ENCODE measurements around the gene ACOXL.

The ACOXL gene

GRCh38 chr2:110943070-110943634, 210.8 kb downstream of the ACOXL start:
- H3K4me3 ChIP-seq (ENCODE audit: insufficient read depth in 1 of 2, low read depth in 1 of 2, low read length in 2 of 2), result no peak overlapping the region
- H3K4me2 ChIP-seq (ENCODE audit: low read length, poor library complexity, severe bottlenecking), result no peak overlapping the region
- no peak overlapping the region for H3K23ac ChIP-seq (ENCODE audit: low read length in 2 of 2)
- H3K14ac ChIP-seq (ENCODE audit: low read length in 2 of 2), result no peak overlapping the region
- no peak overlapping the region for H2AFZ ChIP-seq (ENCODE audit: low read depth, low read length)
- WGBS, result 50% methylated on average over 1 of the region's 1 CpG
- no peak overlapping the region for H2BK5ac ChIP-seq (ENCODE audit: low read depth, low read length, poor library complexity, severe bottlenecking)
- no peak overlapping the region for H2BK120ac ChIP-seq (ENCODE audit: low read depth, low read length)
- H3K79me1 ChIP-seq (replicated peaks; ENCODE audit: low read length, poor library complexity, severe bottlenecking), result no peaks in the 10 kb centered on the region
- H3K4me1 ChIP-seq (ENCODE audit: control insufficient read depth, insufficient read depth, low read depth, low read length), result no peaks in the 10 kb centered on the region
- H4K91ac ChIP-seq (ENCODE audit: low read length), result no peak overlapping the region
- H4K8ac ChIP-seq (ENCODE audit: low read length), result no peak overlapping the region
- H3K9me3 ChIP-seq (ENCODE audit: control insufficient read depth, low read length), result no peaks in the 10 kb centered on the region
- no peak overlapping the region for H3K9ac ChIP-seq (ENCODE audit: low read length)
- H2BK12ac ChIP-seq (ENCODE audit: low read length in 2 of 2), result no peak overlapping the region
- H3K27me3 ChIP-seq (ENCODE audit: control insufficient read depth in 1 of 2, insufficient read depth in 1 of 2, low read length in 2 of 2), result peaks cover 19 to 30% of the 10 kb centered on the region in 2 experiments
- H3K27ac ChIP-seq (ENCODE audit: low read length, poor library complexity, severe bottlenecking), result no peak overlapping the region
- no peaks in the 10 kb centered on the region for H3K36me3 ChIP-seq (ENCODE audit: control insufficient read depth in 1 of 2, insufficient read depth in 2 of 2, low read depth in 1 of 2, low read length in 2 of 2)
- H2BK15ac ChIP-seq (ENCODE audit: low read depth, poor library complexity, severe bottlenecking), result no peak overlapping the region
- H2AK5ac ChIP-seq (ENCODE audit: low read length, severe bottlenecking), result no peak overlapping the region
- no peak overlapping the region for H3K4ac ChIP-seq (ENCODE audit: low read depth in 1 of 2, low read length in 2 of 2)
- DNase-seq, result no peak
- H3K18ac ChIP-seq (ENCODE audit: low read depth in 1 of 2, low read length in 2 of 2), result no peak overlapping the region

GRCh38 chr2:110946902-110947301, 214.5 kb downstream of the ACOXL start:
- Histone ChIP-seq H4K91ac (ENCODE audit: low read length) (no peak overlapping the region), H2BK5ac (ENCODE audit: low read depth, low read length, poor library complexity, severe bottlenecking) (no peak overlapping the region), H3K14ac (ENCODE audit: low read length in 2 of 2) (no peak overlapping the region), H3K4me1 (ENCODE audit: control insufficient read depth, insufficient read depth, low read depth, low read length) (no peaks in the 10 kb centered on the region), H3K9me3 (ENCODE audit: control insufficient read depth, low read length) (no peaks in the 10 kb centered on the region), H2AK5ac (ENCODE audit: low read length, severe bottlenecking) (no peak overlapping the region), H3K27me3 (ENCODE audit: control insufficient read depth in 1 of 2, insufficient read depth in 1 of 2, low read length in 2 of 2) (peaks cover 20 to 33% of the 10 kb centered on the region in 2 experiments), H2AFZ (ENCODE audit: low read depth, low read length) (no peak overlapping the region), H3K18ac (ENCODE audit: low read depth in 1 of 2, low read length in 2 of 2) (no peak overlapping the region), H3K4me3 (ENCODE audit: insufficient read depth in 1 of 2, low read depth in 1 of 2, low read length in 2 of 2) (peak overlapping the region in 1 of 2 experiments; percentile 50), H3K9ac (ENCODE audit: low read length) (no peak overlapping the region), H2BK120ac (ENCODE audit: low read depth, low read length) (no peak overlapping the region), H3K4me2 (ENCODE audit: low read length, poor library complexity, severe bottlenecking) (no peak overlapping the region), H3K36me3 (ENCODE audit: control insufficient read depth in 1 of 2, insufficient read depth in 2 of 2, low read depth in 1 of 2, low read length in 2 of 2) (no peaks in the 10 kb centered on the region), H2BK15ac (ENCODE audit: low read depth, poor library complexity, severe bottlenecking) (no peak overlapping the region), H2BK12ac (ENCODE audit: low read length in 2 of 2) (no peak overlapping the region), H3K79me1 (replicated peaks; ENCODE audit: low read length, poor library complexity, severe bottlenecking) (no peaks in the 10 kb centered on the region), H3K23ac (ENCODE audit: low read length in 2 of 2) (no peak overlapping the region), H3K27ac (ENCODE audit: low read length, poor library complexity, severe bottlenecking) (no peak overlapping the region), H3K4ac (ENCODE audit: low read depth in 1 of 2, low read length in 2 of 2) (no peak overlapping the region), H4K8ac (ENCODE audit: low read length) (no peak overlapping the region)
- no peak for DNase-seq
- 75% methylated on average over 5 of the region's 7 CpGs for WGBS

- Histone ChIP-seq H3K27me3 (ENCODE audit: control insufficient read depth in 1 of 2, insufficient read depth in 1 of 2, low read length in 2 of 2) (peaks cover 24 to 36% of the 10 kb centered on the region in 2 experiments), H3K36me3 (ENCODE audit: control insufficient read depth in 1 of 2, insufficient read depth in 2 of 2, low read depth in 1 of 2, low read length in 2 of 2) (no peaks in the 10 kb centered on the region), H3K27ac (ENCODE audit: low read length, poor library complexity, severe bottlenecking) (no peak overlapping the region), H2AFZ (ENCODE audit: low read depth, low read length) (no peak overlapping the region), H3K9me3 (ENCODE audit: control insufficient read depth, low read length) (no peaks in the 10 kb centered on the region), H3K9ac (ENCODE audit: low read length) (no peak overlapping the region), H2BK5ac (ENCODE audit: low read depth, low read length, poor library complexity, severe bottlenecking) (no peak overlapping the region), H3K4me2 (ENCODE audit: low read length, poor library complexity, severe bottlenecking) (no peak overlapping the region), H2BK15ac (ENCODE audit: low read depth, poor library complexity, severe bottlenecking) (no peak overlapping the region), H3K14ac (ENCODE audit: low read length in 2 of 2) (no peak overlapping the region), H3K79me1 (replicated peaks; ENCODE audit: low read length, poor library complexity, severe bottlenecking) (no peaks in the 10 kb centered on the region), H3K23ac (ENCODE audit: low read length in 2 of 2) (no peak overlapping the region), H2BK120ac (ENCODE audit: low read depth, low read length) (no peak overlapping the region), H4K8ac (ENCODE audit: low read length) (no peak overlapping the region), H3K18ac (ENCODE audit: low read depth in 1 of 2, low read length in 2 of 2) (no peak overlapping the region), H3K4me3 (ENCODE audit: insufficient read depth in 1 of 2, low read depth in 1 of 2, low read length in 2 of 2) (no peak overlapping the region), H3K4ac (ENCODE audit: low read depth in 1 of 2, low read length in 2 of 2) (no peak overlapping the region), H2AK5ac (ENCODE audit: low read length, severe bottlenecking) (no peak overlapping the region), H4K91ac (ENCODE audit: low read length) (no peak overlapping the region), H3K4me1 (ENCODE audit: control insufficient read depth, insufficient read depth, low read depth, low read length) (no peaks in the 10 kb centered on the region), H2BK12ac (ENCODE audit: low read length in 2 of 2) (no peak overlapping the region)
- DNase-seq, result peak; percentile 18
- WGBS, result 69% methylated on average over 9 of the region's 10 CpGs
Observed at GRCh38 chr2:110948027-110948674, 215.8 kb downstream of the ACOXL start.

- H3K9me3 ChIP-seq (ENCODE audit: control insufficient read depth, low read length), result no peaks in the 10 kb centered on the region
- H2AK5ac ChIP-seq (ENCODE audit: low read length, severe bottlenecking), result no peak overlapping the region
- WGBS, result 90% methylated on average over 3 of the region's 3 CpGs
- no peaks in the 10 kb centered on the region for H3K4me1 ChIP-seq (ENCODE audit: control insufficient read depth, insufficient read depth, low read depth, low read length)
- no peak overlapping the region for H3K18ac ChIP-seq (ENCODE audit: low read depth in 1 of 2, low read length in 2 of 2)
- no peak overlapping the region for H4K8ac ChIP-seq (ENCODE audit: low read length)
- H3K23ac ChIP-seq (ENCODE audit: low read length in 2 of 2), result no peak overlapping the region
- H2BK5ac ChIP-seq (ENCODE audit: low read depth, low read length, poor library complexity, severe bottlenecking), result no peak overlapping the region
- H3K14ac ChIP-seq (ENCODE audit: low read length in 2 of 2), result no peak overlapping the region
- no peak overlapping the region for H3K9ac ChIP-seq (ENCODE audit: low read length)
- no peak overlapping the region for H4K91ac ChIP-seq (ENCODE audit: low read length)
- H2BK15ac ChIP-seq (ENCODE audit: low read depth, poor library complexity, severe bottlenecking), result no peak overlapping the region
- no peak overlapping the region for H2BK12ac ChIP-seq (ENCODE audit: low read length in 2 of 2)
- H3K36me3 ChIP-seq (ENCODE audit: control insufficient read depth in 1 of 2, insufficient read depth in 2 of 2, low read depth in 1 of 2, low read length in 2 of 2), result no peaks in the 10 kb centered on the region
- H3K79me1 ChIP-seq (replicated peaks; ENCODE audit: low read length, poor library complexity, severe bottlenecking), result no peaks in the 10 kb centered on the region
- H3K4me2 ChIP-seq (ENCODE audit: low read length, poor library complexity, severe bottlenecking), result no peak overlapping the region
- no peak overlapping the region for H2BK120ac ChIP-seq (ENCODE audit: low read depth, low read length)
- no peak overlapping the region for H3K27ac ChIP-seq (ENCODE audit: low read length, poor library complexity, severe bottlenecking)
- no peak overlapping the region for H3K4me3 ChIP-seq (ENCODE audit: insufficient read depth in 1 of 2, low read depth in 1 of 2, low read length in 2 of 2)
- H3K4ac ChIP-seq (ENCODE audit: low read depth in 1 of 2, low read length in 2 of 2), result no peak overlapping the region
- no peak for DNase-seq
- H2AFZ ChIP-seq (ENCODE audit: low read depth, low read length), result no peak overlapping the region
- H3K27me3 ChIP-seq (ENCODE audit: control insufficient read depth in 1 of 2, insufficient read depth in 1 of 2, low read length in 2 of 2), result peaks cover 19 to 29% of the 10 kb centered on the region in 2 experiments
Observed at GRCh38 chr2:110950281-110950680, 217.9 kb downstream of the ACOXL start.

Measured in mesenchymal stem cell (in vitro differentiated cells and primary cell).